ENCODE measurements around the gene TPSAB1.
"Not testable (repeated sequence)": the region's sequence is repeated elsewhere in the genome, so short reads cannot be mapped to it uniquely, and the experiment has no call there.

Gene TPSAB1

DNA sequence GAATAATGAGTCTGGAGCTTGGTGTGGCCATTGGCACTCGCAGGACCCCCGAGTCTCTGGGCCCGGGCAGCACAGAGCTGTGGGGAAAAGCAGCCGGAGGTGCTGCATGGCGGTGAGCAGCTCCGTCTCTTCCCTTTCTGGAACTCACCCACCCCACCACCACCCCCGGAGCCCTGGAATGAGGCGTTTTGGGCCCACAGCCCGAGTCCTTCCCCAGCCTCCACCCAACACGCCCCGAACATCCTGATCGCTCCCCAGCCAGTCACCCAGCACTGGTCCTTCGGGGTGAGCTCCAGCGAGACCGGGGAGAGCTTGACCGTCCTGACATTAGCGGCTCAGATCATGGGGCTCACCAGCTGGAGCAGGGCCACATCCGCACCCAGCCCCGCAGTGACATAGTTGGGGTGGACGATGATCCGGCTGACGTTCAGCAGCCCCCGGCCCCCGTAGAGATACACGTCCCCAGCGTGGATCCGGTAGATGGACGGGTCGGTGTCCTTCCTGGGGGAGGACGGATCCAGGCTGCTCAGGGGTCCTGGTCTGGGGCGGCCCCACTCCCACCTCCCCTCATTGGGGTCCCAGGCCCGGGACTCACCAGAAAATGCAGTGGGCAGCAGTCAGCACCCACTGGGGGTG, 21.8 kb downstream of the TPSAB1 start:
- H3K36me3 ChIP-seq (ENCODE audit: insufficient read depth, low read length) = no peaks in the 10 kb centered on the region
- no peak overlapping the region for H3K4me3 ChIP-seq (ENCODE audit: low read depth, low read length)
- H2AFZ ChIP-seq (ENCODE audit: low read length, unreplicated experiment) = no peak overlapping the region
- H3K27me3 ChIP-seq (ENCODE audit: insufficient read depth, low read length) = peaks cover 50% of the 10 kb centered on the region
- H3K27ac ChIP-seq (ENCODE audit: low read depth, low read length) = no peak overlapping the region
- H3K4me1 ChIP-seq (ENCODE audit: control insufficient read depth, insufficient read depth, low read length, unreplicated experiment) = no peaks in the 10 kb centered on the region
- no peaks in the 10 kb centered on the region for H3K79me2 ChIP-seq (ENCODE audit: control insufficient read depth, insufficient read depth, low read length, unreplicated experiment)

DNA sequence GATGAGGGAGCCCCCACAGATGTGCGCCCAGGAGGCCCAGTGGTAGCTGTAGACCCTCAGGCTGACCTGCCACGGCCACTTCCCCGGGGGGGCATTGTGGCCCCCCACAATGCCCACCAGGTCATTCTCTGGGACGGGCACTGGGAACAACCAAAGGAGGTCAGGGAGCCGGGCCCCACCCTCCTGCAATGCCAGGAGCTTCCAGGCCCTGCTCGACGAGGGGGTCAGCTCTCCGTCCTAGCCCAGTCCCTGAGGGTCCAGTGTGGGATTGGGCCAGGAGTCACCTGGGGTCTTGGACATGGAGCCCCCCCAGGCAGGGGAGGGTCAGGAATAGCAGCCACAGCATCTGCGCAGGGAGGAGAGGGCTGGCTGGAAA, 22.3 kb downstream of the TPSAB1 start:
- no peaks in the 10 kb centered on the region for H3K4me1 ChIP-seq (ENCODE audit: control insufficient read depth, insufficient read depth, low read length, unreplicated experiment)
- no peak overlapping the region for H3K4me3 ChIP-seq (ENCODE audit: low read depth, low read length)
- peaks cover 50% of the 10 kb centered on the region for H3K27me3 ChIP-seq (ENCODE audit: insufficient read depth, low read length)
- H3K27ac ChIP-seq (ENCODE audit: low read depth, low read length) = no peak overlapping the region
- H3K79me2 ChIP-seq (ENCODE audit: control insufficient read depth, insufficient read depth, low read length, unreplicated experiment) = no peaks in the 10 kb centered on the region
- H3K36me3 ChIP-seq (ENCODE audit: insufficient read depth, low read length) = no peaks in the 10 kb centered on the region
- H2AFZ ChIP-seq (ENCODE audit: low read length, unreplicated experiment) = no peak overlapping the region

DNA sequence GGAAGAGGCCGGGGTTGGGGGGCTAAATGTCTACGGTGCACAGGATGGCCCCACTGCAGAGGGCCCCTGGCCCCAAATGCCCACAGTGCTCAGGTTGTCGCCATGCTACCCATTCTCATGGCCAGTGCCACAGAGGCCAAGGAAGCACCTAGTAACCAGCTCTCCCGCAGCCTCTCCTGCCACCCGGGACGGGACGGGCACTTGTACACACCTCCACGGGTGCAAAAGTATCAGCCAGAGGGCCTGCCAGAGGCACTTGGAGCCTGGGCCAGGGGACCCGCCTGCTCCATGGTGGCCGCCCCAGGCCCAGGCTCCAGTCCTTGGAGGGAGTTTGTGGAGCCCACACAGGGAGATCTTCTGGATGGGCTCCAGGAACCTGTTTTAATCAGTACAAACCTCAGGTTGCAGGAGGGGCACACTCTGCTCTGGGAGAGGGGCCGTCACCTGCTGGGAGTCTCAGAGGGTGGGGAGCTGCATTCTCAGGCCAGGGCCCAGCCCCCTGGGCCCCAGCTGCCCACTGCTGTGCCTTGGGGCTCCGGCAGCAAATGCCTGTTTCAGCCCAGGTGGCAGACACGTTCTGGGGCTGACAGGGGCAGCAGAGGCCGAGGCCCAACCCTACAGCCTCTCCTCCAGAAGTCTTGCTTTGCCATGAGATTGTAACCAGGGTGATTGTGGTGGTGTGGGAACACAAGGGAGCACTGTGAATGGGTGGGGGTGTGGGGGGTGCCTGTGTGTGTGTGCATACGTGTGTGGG, 23.3 kb downstream of the TPSAB1 start:
- Histone ChIP-seq H3K4me3 (ENCODE audit: low read depth, low read length) (no peak overlapping the region), H2AFZ (ENCODE audit: low read length, unreplicated experiment) (no peak overlapping the region), H3K27me3 (ENCODE audit: insufficient read depth, low read length) (peaks cover 49% of the 10 kb centered on the region), H3K27ac (ENCODE audit: low read depth, low read length) (no peak overlapping the region), H3K79me2 (ENCODE audit: control insufficient read depth, insufficient read depth, low read length, unreplicated experiment) (no peaks in the 10 kb centered on the region), H3K36me3 (ENCODE audit: insufficient read depth, low read length) (no peaks in the 10 kb centered on the region), H3K4me1 (ENCODE audit: control insufficient read depth, insufficient read depth, low read length, unreplicated experiment) (no peaks in the 10 kb centered on the region)

DNA sequence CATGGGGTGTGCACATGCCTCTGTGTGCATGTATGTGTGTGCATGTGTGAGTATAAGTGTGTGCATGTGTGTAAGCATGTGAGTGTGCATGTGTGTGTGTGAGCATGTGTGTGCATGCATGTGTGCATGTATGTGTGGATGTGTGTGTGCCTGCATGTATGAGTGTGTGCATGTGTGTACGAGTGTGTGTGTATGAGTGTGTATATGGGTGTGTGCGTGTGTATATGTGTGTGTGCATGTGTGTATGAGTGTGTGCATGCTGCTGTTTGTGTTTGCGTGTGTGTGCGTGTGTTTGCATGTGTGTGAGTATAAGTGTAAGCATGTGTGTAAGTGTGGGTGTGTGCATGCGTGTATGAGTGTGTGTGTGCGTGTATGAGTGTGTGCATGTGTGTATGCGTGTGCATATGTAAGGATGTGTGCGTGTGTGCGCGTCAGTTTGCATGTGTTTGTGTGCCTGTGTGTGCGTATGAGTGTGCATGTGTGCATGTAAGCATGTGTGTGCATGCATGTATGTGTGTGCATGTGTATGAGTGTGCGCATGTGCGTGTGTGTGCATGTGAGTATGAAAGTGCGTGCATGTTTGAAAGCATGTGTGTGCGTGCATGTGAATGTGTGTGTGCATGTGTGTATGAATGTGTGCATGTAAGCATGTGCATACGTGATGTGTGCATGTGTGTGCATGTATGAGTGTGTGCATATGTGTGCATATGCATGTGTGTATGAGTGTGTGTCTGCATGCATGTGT, 24.0 kb downstream of the TPSAB1 start:
- Histone ChIP-seq H3K4me1 (ENCODE audit: control insufficient read depth, insufficient read depth, low read length, unreplicated experiment) (no peaks in the 10 kb centered on the region), H3K79me2 (ENCODE audit: control insufficient read depth, insufficient read depth, low read length, unreplicated experiment) (no peaks in the 10 kb centered on the region), H3K27me3 (ENCODE audit: insufficient read depth, low read length) (peaks cover 43% of the 10 kb centered on the region), H3K4me3 (ENCODE audit: low read depth, low read length) (no peak overlapping the region), H2AFZ (ENCODE audit: low read length, unreplicated experiment) (no peak overlapping the region), H3K27ac (ENCODE audit: low read depth, low read length) (no peak overlapping the region), H3K36me3 (ENCODE audit: insufficient read depth, low read length) (no peaks in the 10 kb centered on the region)

DNA sequence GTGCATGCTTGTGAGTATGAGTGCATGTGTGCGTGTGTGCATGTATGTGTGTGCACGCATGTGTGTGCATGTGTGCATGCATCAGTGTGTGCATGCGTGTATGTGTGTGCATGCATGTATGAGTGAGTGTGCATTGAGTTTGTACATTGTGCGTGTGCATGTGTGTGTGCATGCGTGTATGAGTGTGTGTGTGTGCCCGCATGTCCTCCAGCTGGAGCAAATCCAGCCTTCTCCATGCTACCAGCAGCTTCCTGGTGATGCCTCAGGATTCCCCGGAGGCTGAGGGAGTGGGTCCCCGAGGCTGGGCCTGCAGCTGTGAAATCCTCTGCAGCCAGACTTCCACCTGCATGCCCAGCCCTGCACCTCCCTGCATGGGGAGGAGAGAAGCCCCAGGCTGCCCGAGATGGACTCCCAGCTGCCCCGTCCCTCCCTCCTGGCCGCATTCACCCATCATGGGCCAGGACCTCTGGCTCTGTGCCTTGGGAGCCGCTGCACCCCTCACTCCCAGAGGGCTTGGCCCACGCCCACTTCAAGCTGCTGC, 24.7 kb downstream of the TPSAB1 start:
- H3K4me3 ChIP-seq (ENCODE audit: low read depth, low read length) = no peak overlapping the region
- peaks cover 42% of the 10 kb centered on the region for H3K27me3 ChIP-seq (ENCODE audit: insufficient read depth, low read length)
- H3K4me1 ChIP-seq (ENCODE audit: control insufficient read depth, insufficient read depth, low read length, unreplicated experiment) = no peaks in the 10 kb centered on the region
- H3K27ac ChIP-seq (ENCODE audit: low read depth, low read length) = no peak overlapping the region
- H2AFZ ChIP-seq (ENCODE audit: low read length, unreplicated experiment) = no peak overlapping the region
- H3K36me3 ChIP-seq (ENCODE audit: insufficient read depth, low read length) = no peaks in the 10 kb centered on the region
- H3K79me2 ChIP-seq (ENCODE audit: control insufficient read depth, insufficient read depth, low read length, unreplicated experiment) = no peaks in the 10 kb centered on the region

DNA sequence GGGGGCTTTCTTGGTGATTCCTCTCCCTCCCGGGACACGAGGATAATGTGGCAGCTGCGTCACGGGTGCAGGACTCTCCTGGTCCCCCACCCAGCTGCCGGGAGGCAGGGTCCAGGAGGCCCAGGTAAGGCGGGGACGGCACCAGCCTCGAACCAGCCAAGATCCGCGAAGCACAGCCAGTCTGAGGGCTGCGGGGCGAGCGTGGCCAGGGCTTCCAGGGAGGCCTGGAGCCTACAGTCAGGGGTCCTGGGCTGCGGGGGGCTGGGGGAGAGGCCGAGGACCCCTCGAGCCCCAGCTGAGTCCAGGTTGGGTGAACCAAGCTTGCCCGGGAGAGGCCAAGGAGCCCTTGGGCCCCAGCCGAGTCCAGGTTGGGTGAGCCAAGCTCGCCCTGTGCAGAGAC, 25.3 kb downstream of the TPSAB1 start:
- H3K36me3 ChIP-seq (ENCODE audit: insufficient read depth, low read length) = no peaks in the 10 kb centered on the region
- H3K27me3 ChIP-seq (ENCODE audit: insufficient read depth, low read length) = peaks cover 38% of the 10 kb centered on the region
- H3K79me2 ChIP-seq (ENCODE audit: control insufficient read depth, insufficient read depth, low read length, unreplicated experiment) = no peaks in the 10 kb centered on the region
- H2AFZ ChIP-seq (ENCODE audit: low read length, unreplicated experiment) = no peak overlapping the region
- no peak overlapping the region for H3K27ac ChIP-seq (ENCODE audit: low read depth, low read length)
- no peaks in the 10 kb centered on the region for H3K4me1 ChIP-seq (ENCODE audit: control insufficient read depth, insufficient read depth, low read length, unreplicated experiment)
- H3K4me3 ChIP-seq (ENCODE audit: low read depth, low read length) = no peak overlapping the region

DNA sequence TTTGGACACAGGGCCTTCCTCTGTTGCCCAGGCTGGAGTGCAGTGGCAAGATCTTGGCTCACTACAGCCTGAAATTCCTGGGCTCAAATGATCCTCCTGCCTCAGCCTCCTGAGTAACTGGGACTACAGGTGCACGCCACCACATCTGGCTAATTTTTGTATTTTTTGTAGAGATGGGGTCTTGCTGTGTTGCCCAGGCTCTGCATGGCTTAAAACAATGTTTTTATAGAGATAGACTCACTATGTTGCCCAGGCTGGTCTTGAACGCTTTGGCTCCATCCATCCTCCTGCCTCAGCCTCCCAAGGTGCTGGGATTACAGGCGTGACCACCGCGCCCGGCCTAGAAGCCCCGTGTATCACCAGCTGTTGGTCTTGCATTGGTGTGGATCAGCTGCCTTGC, 28.9 kb downstream of the TPSAB1 start:
- H2AFZ ChIP-seq (ENCODE audit: low read length, unreplicated experiment); H3K4me3 ChIP-seq (ENCODE audit: low read depth, low read length); H3K79me2 ChIP-seq (ENCODE audit: control insufficient read depth, insufficient read depth, low read length, unreplicated experiment); H3K27ac ChIP-seq (ENCODE audit: low read depth, low read length); H3K4me1 ChIP-seq (ENCODE audit: control insufficient read depth, insufficient read depth, low read length, unreplicated experiment); H3K36me3 ChIP-seq (ENCODE audit: insufficient read depth, low read length): not testable (repeated sequence)
- peaks cover 22% of the 10 kb centered on the region for H3K27me3 ChIP-seq (ENCODE audit: insufficient read depth, low read length)

DNA sequence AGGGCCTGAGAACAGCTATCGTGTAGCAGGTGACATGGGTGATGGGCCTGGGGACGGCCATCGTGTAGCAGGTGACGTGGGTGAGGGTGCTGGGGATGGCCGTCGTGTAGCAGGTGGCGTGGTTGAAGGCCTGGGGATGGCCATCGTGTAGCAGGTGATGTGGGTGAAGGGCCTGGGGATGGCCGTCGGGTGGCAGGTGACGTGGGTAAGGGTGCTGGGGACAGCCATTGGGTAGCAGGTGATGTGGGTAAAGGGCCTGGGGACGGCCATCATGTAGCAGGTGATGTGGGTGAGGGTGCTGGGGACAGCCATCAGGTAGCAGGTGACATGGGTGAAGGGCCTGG, 30.8 kb downstream of the TPSAB1 start:
- H3K27ac ChIP-seq (ENCODE audit: low read depth, low read length) = no peak overlapping the region
- no peak overlapping the region for H2AFZ ChIP-seq (ENCODE audit: low read length, unreplicated experiment)
- H3K27me3 ChIP-seq (ENCODE audit: insufficient read depth, low read length) = peaks cover 28% of the 10 kb centered on the region
- H3K4me3 ChIP-seq (ENCODE audit: low read depth, low read length) = no peak overlapping the region
- H3K79me2 ChIP-seq (ENCODE audit: control insufficient read depth, insufficient read depth, low read length, unreplicated experiment) = no peaks in the 10 kb centered on the region
- no peaks in the 10 kb centered on the region for H3K36me3 ChIP-seq (ENCODE audit: insufficient read depth, low read length)
- no peaks in the 10 kb centered on the region for H3K4me1 ChIP-seq (ENCODE audit: control insufficient read depth, insufficient read depth, low read length, unreplicated experiment)

DNA sequence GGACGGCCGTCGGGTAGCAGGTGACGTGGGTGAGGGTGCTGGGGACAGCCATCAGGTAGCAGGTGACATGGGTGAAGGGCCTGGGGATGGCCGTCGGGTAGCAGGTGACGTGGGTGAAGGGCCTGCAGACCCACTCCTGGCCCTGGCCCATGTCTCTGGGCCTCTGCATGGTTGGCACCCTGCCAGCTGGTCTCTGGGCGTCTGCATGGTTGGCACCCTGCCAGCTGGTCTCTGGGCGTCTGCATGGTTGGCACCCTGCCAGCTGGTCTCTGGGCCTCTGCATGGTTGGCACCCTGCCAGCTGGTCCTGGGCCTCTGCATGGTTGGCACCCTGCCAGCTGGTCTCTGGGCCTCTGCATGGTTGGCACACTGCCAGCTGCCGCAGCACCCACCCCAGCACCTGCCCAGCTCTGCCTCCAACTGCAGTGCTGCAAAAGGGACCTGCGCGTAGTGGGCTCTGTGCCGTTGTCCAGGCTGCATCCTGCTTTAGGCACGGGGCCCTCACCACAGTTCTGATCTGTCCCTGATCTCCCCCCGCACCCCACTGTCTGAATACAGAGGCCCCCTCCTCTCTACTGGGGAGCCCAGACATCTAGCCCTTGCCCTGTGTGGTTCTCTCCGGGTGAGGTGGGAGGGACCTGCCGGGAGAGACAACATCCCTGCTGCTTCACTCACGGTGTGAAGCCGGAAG, 31.4 kb downstream of the TPSAB1 start:
- not testable (repeated sequence) for H3K4me3 ChIP-seq (ENCODE audit: low read depth, low read length); H2AFZ ChIP-seq (ENCODE audit: low read length, unreplicated experiment)

DNA sequence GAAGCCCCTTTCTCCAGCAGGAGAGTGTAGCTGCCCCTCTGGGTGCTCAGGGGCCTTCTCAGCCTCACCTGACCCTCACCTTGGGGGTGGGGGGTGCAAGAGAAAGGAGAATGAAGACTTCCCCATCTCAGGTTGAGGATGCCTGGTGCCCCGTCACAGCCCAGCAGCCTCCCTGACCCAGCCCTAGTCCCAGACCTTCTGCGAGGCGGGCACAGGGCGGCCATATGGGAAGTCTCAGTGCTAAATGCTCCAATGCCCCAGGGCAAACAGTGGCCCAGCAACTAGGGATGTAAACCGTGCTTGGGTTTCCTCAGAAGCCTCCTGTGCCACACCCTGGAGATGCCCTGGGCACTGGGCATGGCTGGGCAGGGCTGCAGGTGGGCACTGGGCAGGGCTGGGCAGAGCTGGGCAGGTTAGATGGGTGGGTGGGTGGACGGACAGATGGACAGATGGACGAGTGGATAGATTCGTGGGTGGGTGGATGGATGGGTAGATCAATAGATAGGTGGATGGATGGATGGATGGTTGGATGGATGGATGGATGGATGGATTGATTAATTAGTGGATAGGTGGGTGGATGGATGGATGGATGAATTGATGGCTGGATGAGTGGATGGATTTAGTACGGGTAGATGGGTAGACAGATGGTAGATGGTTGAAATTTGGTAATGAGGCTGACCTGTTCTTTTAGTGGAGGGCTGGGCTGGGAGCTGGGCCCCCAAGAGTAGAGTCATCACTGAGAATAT, 32.1 kb downstream of the TPSAB1 start:
- Histone ChIP-seq H3K27ac (ENCODE audit: low read depth, low read length) (no peak overlapping the region), H3K36me3 (ENCODE audit: insufficient read depth, low read length) (no peaks in the 10 kb centered on the region), H3K4me3 (ENCODE audit: low read depth, low read length) (no peak overlapping the region), H3K4me1 (ENCODE audit: control insufficient read depth, insufficient read depth, low read length, unreplicated experiment) (no peaks in the 10 kb centered on the region), H3K79me2 (ENCODE audit: control insufficient read depth, insufficient read depth, low read length, unreplicated experiment) (no peaks in the 10 kb centered on the region), H3K27me3 (ENCODE audit: insufficient read depth, low read length) (peaks cover 33% of the 10 kb centered on the region), H2AFZ (ENCODE audit: low read length, unreplicated experiment) (no peak overlapping the region)

More for the DNA sequence above, 31.4 kb downstream of the TPSAB1 start:
- H3K27ac ChIP-seq (ENCODE audit: low read depth, low read length); H3K4me1 ChIP-seq (ENCODE audit: control insufficient read depth, insufficient read depth, low read length, unreplicated experiment); H3K36me3 ChIP-seq (ENCODE audit: insufficient read depth, low read length); H3K79me2 ChIP-seq (ENCODE audit: control insufficient read depth, insufficient read depth, low read length, unreplicated experiment): not testable (repeated sequence)
- H3K27me3 ChIP-seq (ENCODE audit: insufficient read depth, low read length) = peaks cover 28% of the 10 kb centered on the region
